ENCODE results near the gene FBLN1.
A peak's percentile ranks its signal among the peaks of the same experiment; 100 is the strongest.
"Not testable (repeated sequence)": the region's sequence is repeated elsewhere in the genome, so short reads cannot be mapped to it uniquely, and the experiment has no call there.

FBLN1 gene

GRCh38 chr22:45477366-45478107 lies 25.1 kb upstream of the FBLN1 start:
- DNase-seq = no peak

GRCh38 chr22:45478108-45478771 lies 24.4 kb upstream of the FBLN1 start:
- DNase-seq = no peak

- no peak for DNase-seq
These were observed 22.0 kb upstream of the FBLN1 start for GRCh38 chr22:45480717-45481116.

GRCh38 chr22:45481661-45482060 lies 21.0 kb upstream of the FBLN1 start:
- DNase-seq = no peak

- no peak for DNase-seq
These were observed 20.5 kb upstream of the FBLN1 start for GRCh38 chr22:45482169-45482568.

GRCh38 chr22:45483319-45483718 lies 19.4 kb upstream of the FBLN1 start:
- DNase-seq = no peak

GRCh38 chr22:45483918-45484499 lies 18.7 kb upstream of the FBLN1 start:
- no peak for DNase-seq

- DNase-seq = no peak
These were observed 17.9 kb upstream of the FBLN1 start for GRCh38 chr22:45484742-45485141.

GRCh38 chr22:45485261-45485660 lies 17.4 kb upstream of the FBLN1 start:
- DNase-seq = no peak

GRCh38 chr22:45488764-45489370 lies 13.8 kb upstream of the FBLN1 start:
- no peak for DNase-seq

GRCh38 chr22:45490836-45491235 lies 11.8 kb upstream of the FBLN1 start:
- DNase-seq = no peak

GRCh38 chr22:45491841-45492240 lies 10.8 kb upstream of the FBLN1 start:
- no peak for DNase-seq

GRCh38 chr22:45493286-45493771 lies 9.4 kb upstream of the FBLN1 start:
- DNase-seq = no peak

GRCh38 chr22:45494306-45494705 lies 8.4 kb upstream of the FBLN1 start:
- not testable (repeated sequence) for DNase-seq

GRCh38 chr22:45495616-45496015 lies 7.1 kb upstream of the FBLN1 start:
- not testable (repeated sequence) for DNase-seq

GRCh38 chr22:45496451-45496941 lies 6.2 kb upstream of the FBLN1 start:
- no peak for DNase-seq

- DNase-seq = no peak
These were observed 5.1 kb upstream of the FBLN1 start for GRCh38 chr22:45497351-45498145.

GRCh38 chr22:45499746-45500145 lies 2.9 kb upstream of the FBLN1 start:
- peak; percentile 20 for DNase-seq

GRCh38 chr22:45503050-45503815 lies 550 bp downstream of the FBLN1 start:
- DNase-seq = no peak

GRCh38 chr22:45503816-45504372 lies 1.2 kb downstream of the FBLN1 start:
- no peak for DNase-seq
